ENCODE results near the gene HAPLN2.

Gene HAPLN2

DNA sequence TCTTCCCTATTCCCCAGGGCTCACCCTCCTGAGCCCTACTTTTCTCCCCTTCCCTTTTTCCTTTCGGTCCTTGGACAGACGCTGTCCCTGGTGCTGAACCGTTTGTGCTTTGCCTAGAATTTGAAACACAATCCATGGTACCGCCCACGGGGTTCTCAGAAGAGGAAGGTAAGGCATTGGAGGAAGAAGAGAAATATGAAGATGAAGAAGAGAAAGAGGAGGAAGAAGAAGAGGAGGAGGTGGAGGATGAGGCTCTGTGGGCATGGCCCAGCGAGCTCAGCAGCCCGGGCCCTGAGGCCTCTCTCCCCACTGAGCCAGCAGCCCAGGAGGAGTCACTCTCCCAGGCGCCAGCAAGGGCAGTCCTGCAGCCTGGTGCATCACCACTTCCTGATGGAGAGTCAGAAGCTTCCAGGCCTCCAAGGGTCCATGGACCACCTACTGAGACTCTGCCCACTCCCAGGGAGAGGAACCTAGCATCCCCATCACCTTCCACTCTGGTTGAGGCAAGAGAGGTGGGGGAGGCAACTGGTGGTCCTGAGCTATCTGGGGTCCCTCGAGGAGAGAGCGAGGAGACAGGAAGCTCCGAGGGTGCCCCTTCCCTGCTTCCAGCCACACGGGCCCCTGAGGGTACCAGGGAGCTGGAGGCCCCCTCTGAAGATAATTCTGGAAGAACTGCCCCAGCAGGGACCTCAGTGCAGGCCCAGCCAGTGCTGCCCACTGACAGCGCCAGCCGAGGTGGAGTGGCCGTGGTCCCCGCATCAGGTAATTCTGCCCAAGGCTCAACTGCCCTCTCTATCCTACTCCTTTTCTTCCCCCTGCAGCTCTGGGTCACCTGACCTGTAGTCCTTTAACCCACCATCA lies 33.1 kb downstream of the HAPLN2 start:
- in situ Hi-C loops (cut with HindIII; ENCODE audit: low sequenced_read_pairs): no loop called here
- H3K4me3 ChIP-seq (ENCODE audit: low read depth, low read length): no peak overlapping the region
- no peak for DNase-seq (ENCODE audit: low read depth, low spot score)
- TF ChIP-seq, protein P1, sequence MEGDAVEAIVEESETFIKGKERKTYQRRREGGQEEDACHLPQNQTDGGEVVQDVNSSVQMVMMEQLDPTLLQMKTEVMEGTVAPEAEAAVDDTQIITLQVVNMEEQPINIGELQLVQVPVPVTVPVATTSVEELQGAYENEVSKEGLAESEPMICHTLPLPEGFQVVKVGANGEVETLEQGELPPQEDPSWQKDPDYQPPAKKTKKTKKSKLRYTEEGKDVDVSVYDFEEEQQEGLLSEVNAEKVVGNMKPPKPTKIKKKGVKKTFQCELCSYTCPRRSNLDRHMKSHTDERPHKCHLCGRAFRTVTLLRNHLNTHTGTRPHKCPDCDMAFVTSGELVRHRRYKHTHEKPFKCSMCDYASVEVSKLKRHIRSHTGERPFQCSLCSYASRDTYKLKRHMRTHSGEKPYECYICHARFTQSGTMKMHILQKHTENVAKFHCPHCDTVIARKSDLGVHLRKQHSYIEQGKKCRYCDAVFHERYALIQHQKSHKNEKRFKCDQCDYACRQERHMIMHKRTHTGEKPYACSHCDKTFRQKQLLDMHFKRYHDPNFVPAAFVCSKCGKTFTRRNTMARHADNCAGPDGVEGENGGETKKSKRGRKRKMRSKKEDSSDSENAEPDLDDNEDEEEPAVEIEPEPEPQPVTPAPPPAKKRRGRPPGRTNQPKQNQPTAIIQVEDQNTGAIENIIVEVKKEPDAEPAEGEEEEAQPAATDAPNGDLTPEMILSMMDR (IDR thresholded peaks at IDR 0.05; ENCODE audit: low read depth, low read length): no peak

DNA sequence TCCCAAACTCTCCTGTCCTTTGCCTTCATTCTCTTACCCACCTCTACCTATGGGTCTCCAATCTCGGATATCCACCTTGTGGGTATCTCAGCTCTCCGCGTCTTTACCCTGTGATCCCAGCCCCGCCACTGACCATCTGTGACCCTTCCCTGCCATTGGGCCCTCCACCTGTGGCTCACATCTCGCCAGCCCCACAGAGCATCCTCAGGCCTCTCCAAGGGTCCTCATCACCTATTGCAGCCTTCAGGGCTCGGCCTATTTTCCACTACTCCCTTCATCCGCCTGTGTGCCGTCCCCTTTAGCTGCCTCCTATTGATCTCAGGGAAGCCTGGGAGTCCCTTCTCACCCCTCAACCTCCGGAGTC lies 33.8 kb downstream of the HAPLN2 start:
- in situ Hi-C loops (cut with HindIII; ENCODE audit: low sequenced_read_pairs): no loop called here
- TF ChIP-seq, protein P1 (IDR thresholded peaks at IDR 0.05; ENCODE audit: low read depth, low read length): no peak
- no peak for DNase-seq (ENCODE audit: low read depth, low spot score)

DNA sequence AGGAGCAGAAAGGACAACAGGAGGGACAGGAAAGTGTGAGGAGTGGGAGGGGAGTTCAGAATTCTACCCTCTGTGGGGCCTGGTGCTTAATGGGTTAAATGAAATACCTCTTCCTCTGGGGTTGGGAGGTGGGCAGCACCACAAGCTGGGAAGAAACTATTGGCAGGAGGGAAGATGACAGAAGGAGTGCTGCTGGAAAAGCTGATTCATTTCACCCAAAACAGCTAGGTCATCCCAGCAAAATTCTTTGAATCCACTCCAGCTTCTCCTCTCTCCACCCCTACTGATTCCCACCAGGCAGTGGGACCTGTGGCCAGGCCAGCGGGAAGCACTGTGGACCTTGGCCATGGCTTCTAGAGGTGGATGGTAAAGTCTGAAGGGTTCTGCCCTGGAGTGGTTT lies 35.5 kb downstream of the HAPLN2 start:
- in situ Hi-C loops (cut with HindIII; ENCODE audit: low sequenced_read_pairs): no loop called here
- DNase-seq (ENCODE audit: low read depth, low spot score): no peak
- TF ChIP-seq, protein P1 (IDR thresholded peaks at IDR 0.05; ENCODE audit: low read depth, low read length): no peak
- no peak overlapping the region for H3K4me3 ChIP-seq (ENCODE audit: low read depth, low read length)

More for the DNA sequence above, 33.8 kb downstream of the HAPLN2 start:
- H3K4me3 ChIP-seq (ENCODE audit: low read depth, low read length): no peak overlapping the region

DNA sequence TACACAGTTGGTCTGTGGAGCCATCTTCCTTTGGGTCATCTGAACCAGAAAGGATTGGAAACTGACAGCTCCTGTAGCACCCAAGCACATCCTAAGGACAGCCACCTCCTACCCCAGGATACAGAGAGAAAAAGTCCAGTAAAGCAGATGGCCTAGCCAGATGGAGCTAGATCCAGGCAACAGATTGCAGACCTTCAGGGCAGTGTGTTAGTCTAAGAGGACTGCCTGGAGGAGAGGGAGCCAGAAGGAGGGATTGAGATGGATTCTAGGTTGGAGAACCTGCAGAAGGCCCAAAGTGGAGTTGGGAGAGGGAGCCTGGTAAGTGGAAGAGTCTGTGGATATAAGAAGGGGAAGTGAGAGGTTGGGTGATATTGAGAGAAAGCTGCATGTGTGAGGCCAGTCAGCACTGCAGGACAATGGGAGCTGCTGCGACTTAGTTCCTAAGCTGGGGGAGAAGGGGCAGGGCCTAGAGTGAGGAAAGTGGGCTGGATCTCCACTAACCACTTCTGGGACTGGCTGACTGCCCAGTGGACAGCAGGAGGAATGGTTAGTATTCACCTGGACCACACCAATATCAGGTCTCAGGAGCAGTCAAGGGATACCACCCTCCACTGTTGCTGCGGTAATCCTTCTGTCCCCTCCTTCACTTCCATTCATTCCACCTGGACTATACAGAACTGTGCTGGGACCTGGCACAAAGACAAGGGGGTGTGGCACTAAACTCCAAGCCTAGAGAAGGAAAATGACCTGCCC lies 36.1 kb downstream of the HAPLN2 start:
- H3K4me3 ChIP-seq (ENCODE audit: low read depth, low read length): no peak overlapping the region
- TF ChIP-seq, protein P1 (IDR thresholded peaks at IDR 0.05; ENCODE audit: low read depth, low read length): no peak
- DNase-seq (ENCODE audit: low read depth, low spot score): no peak
- in situ Hi-C loops (cut with HindIII; ENCODE audit: low sequenced_read_pairs): no loop called here

- TF ChIP-seq, protein P1 (IDR thresholded peaks at IDR 0.05; ENCODE audit: low read depth, low read length): no peak
- in situ Hi-C loops (cut with HindIII; ENCODE audit: low sequenced_read_pairs): no loop called here
These were observed 36.8 kb downstream of the HAPLN2 start for GRCh38 chr1:156655904-156656516.

More at GRCh38 chr1:156655904-156656516, 36.8 kb downstream of the HAPLN2 start:
- H3K4me3 ChIP-seq (ENCODE audit: low read depth, low read length): no peak overlapping the region
- no peak for DNase-seq (ENCODE audit: low read depth, low spot score)

Data from astrocyte of the spinal cord (primary cell).